LHCN-M2 (cell line): ENCODE measurements around the gene CCDC198. TPM values are rescaled to one million over a fixed set of nuclear protein-coding genes. Genes with fewer than 3 reads are reported as not detected.

Experiments used
- DNase-seq: peaks from one replicate; pipeline ENCODE4 v3.0.0-alpha.2; 2012; ENCODE audit warnings: low read depth
- total RNA-seq: library from RNA; depleted of rRNA; stranded (reverse); fragments of >200 nt; gene quantifications from 2 replicates; pipeline ENCODE4 v1.2.3, GENCODE V29; 2014; rRNA removed

CCDC198 gene
- total RNA-seq, 1 experiment from 2014 or later, result not detected

DNA sequence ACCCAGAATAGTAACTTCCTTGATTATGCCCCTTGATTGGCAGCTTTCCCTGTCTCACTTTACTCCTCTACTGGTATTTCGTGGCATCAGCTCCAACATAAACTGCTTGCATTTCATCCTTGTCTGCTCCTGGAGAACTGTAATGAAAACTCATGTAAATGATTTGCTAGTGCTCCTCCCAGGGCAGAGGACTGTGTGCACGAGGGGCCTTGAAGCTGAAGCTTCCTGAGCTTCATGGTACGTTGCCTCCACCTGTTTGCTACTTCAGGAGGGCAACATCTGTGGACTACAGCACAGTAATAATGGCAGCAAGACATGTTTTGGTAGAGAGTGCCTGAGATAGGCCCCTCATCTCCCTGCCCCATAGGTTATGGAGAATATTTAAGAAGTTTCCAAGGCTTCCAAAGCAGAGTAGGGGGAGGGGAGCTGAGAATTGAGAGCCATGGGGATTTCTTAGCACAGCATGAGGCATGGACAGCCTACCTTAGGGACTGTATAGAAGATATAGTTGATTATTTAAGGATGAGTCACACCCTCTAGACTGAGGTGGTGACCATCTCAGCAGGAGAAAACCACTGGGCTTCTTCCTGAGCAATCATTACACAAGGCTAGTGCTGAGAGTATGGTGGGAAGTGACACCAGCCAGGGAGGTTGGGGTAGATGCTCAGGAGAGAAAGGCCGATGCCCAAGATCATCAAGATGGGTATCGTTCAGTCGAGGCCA is 29.5 kb downstream of the CCDC198 start:
- DNase-seq, result no peak

DNA sequence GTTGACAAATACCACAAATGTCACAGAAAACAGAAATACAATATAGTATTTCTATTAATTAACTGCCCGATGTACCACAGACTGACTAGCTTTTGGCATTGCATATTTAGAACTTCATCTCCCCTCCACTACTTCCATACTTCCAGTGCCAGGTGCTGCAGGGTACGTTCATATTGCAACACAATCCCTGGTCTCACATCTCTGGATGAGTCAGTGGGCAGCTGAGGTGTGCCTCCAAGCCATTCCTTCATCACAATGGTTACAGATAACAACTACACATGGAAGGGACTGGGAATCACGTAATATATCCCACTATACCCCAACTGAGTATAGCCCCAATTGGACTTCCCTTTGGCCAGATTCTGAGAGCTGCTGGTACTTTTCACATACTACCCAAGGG is 31.1 kb downstream of the CCDC198 start:
- DNase-seq, result no peak

DNA sequence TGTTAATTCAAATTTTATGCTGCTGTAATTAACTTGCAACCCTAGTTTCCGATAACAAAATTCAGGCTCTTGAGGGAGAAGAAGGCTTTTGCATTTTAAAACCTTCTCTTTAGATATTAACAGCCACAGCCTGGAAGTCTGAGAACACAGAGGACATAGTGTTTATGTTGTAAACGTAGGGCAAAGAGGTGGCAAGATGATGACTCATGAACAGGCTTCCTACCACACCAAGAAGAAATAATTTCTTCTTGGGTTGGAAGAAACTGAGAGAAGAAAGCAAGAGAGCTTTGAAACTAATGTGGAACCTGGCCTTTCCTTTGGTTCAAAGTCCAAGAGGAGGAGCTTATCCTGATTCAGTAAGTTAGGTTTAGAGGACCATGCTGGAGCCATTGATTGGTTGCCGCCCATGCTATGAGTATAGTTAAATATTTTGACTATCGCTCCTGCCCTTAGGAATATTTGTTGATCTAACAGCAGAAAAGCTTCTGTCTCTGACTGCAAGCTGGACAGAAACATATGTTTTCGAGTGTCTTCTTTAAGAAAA is 31.8 kb downstream of the CCDC198 start:
- DNase-seq, result no peak

DNA sequence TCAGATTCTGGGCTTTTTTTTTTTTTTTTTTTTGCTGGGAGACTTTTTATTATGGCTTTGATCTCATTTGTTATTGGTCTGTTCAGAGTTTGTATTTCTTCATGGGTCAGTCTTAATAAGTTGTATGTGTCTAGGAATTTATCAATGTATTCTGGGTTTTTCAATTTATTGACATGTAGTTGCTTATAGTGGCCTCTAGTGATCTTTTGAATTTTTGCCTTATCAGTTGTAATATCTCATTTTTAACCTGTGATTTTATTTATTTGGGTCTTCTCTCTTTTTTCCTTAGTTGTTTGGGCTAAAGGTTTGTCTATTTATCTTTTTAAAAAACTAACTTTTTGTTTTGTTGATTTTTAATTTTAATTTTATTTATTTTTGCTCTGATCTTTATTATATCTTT is 57.7 kb downstream of the CCDC198 start:
- DNase-seq, result no peak

DNA sequence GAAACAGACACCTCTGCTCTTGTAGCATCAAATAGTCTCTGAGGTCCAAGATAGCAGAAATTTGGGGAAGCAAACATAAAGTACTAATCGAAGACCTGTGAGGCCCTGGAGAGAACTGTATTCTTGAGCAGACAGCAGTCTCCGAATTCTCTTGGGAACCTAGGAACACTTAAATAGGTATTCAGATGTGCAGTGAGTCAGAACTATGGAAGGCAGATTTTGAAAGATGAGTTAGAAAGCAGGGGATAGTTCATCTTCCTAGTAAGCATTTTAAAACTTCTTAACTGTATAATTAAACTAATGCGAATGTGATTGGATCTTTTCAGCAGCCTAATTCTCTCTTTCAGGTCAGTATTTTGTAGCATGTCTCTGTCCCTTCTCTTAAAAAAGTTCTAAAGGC is 72.7 kb downstream of the CCDC198 start:
- no peak for DNase-seq

DNA sequence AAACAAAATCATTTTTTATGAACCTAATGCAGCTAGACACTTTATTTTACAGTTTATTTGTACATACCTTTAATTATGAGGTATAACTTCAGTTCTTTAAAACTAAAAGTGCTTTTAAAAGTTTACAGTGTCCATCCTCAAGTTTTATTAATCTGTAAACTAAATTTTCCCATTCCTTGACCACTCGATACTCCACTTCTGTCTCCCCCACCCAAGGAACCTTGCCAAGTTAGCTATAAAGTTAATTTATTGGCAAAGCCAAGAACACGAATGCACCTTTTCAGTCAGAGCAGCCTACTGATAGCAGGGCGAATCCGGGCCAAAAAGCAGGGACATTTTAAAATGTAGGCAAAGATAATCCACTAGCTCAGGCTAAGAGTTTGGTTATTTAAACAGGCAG is 73.6 kb downstream of the CCDC198 start:
- DNase-seq, result no peak

Other genes starting within 250 kb of the CCDC198 start
- 72.5 and 77.1 TPM in 2 replicates for gene EXOC5, start 225.0 kb downstream of the CCDC198 start, total RNA-seq
- 28.9 and 36.2 TPM in 2 replicates for gene AP5M1, start 224.9 kb downstream of the CCDC198 start, total RNA-seq
- gene NAA30, start 103.3 kb downstream of the CCDC198 start, total RNA-seq, result 20.7 and 21.2 TPM in 2 replicates